Activated naive CD8-positive, alpha-beta T cell treated with anti-CD3 and anti-CD28 coated beads, Interleukin-2, amount 50 U/mL, for 16 hours (primary cell): Measurements from ENCODE around the gene SV2C.
"Not testable (repeated sequence)": the region's sequence is repeated elsewhere in the genome, so short reads cannot be mapped to it uniquely, and the experiment has no call there.

ENCODE experiments used
- DNase-seq: peaks from one replicate; pipeline ENCODE4 v3.0.0-alpha.2; 2020; ENCODE audit warnings: low read depth, low spot score

Gene SV2C

DNA sequence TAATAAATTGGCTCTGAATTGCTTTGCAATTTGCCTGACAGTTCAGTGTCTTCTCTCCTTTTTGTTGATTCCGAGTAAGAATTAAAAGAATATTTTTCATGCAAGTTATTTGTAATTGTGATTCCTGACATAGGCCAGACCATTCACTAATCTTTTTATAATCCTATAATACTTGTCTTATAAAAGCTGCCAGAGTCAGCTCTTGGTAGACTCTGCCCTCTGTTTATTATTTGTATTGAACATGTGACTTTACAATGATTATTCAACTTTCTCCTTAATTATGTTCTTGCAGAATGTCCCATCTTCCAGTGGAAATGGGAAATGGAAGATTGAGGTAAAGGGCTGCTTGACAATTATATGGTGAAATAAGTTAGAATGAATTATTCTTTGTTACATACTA is 121.0 kb downstream of the SV2C start:
- DNase-seq = no peak

DNA sequence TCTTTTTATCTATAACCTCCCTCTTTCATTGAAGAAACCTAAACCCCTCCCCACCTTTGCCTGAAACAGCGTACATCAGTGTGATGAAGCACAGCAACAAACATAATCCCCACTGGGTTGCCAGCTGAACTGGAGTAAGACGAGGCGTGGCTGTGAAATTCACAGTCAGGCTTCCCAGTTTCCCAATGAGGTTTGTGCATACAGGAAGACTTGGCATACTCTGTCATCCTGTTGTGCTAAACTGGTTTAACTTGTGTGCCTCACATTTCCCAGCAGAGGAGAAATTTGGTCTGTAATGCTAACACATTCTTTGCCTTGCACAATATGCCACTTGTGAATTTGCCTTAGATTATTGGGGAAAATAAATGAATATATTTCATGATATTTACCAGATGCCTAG is 121.5 kb downstream of the SV2C start:
- no peak for DNase-seq

DNA sequence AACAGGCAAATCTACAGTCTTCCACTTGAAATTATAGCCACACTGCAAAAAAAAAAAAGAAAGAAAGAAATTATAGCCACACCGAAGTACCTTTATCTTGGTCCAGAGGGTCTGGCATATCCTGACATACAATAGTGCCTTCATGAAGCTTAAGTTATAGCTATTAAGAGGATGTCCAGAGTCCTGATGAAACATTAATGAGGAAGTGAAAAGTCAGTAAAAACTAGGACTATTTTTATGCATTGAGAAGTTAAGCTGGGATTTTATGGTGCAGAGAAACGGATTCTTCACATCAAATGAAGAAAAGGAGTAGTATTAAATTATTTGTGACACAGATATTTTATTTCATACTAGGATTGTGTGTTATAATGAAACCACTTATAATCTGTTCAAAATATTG is 123.9 kb downstream of the SV2C start:
- no peak for DNase-seq

DNA sequence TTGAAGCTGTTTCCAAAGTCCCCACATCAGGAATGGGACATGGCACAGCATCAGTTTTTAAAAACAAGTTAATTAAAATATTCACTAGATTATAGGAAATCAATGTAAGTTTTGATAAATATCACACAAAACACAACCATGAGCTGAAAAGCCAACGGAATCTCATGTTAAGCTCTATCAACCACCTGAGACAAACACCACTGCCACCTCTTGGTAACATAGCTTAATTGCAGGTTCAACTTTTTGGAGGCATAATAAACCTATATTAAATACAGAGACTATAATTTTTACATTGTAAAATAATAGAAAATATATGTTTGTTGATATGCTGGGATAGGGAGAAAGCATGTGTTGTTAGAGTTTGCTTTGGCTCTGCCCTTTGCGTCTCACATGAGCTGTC is 126.1 kb downstream of the SV2C start:
- no peak for DNase-seq

DNA sequence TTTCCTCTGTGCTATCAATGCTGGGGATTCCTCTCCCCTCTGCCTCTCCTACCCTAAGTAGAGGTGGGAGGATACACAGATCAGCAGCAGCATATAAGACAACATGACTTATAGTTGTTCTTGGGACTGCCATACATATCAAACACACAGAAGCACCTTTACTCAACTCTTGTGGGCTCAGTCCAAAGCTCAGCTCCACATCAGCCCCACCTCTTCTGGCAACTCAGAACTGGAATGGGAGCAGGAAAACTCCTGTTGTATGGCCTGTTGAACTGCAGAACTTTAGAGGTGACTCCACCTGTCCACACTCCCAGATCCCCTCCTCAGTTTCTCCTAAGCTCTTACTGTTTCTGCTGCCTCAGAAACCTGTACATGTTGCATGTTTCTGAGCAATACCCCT is 127.8 kb downstream of the SV2C start:
- DNase-seq = no peak

DNA sequence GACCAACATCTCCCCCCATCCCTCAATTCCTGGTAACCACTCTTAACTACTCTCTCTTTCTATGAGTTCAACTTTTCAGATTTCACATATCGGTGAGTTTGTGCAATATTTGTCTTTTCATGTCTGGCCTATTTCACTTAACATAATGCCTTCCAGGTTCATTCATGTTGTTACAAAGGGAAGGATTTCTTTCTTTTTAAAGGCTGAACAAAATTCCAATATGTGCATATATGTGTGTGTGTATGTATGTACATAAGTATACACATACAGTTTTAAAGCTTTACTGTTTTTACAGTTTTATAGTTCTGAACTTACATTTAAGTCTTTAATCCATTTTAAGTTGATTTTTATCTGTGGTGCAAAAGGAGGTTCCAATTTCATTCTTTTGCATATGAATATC is 130.7 kb downstream of the SV2C start:
- no peak for DNase-seq

DNA sequence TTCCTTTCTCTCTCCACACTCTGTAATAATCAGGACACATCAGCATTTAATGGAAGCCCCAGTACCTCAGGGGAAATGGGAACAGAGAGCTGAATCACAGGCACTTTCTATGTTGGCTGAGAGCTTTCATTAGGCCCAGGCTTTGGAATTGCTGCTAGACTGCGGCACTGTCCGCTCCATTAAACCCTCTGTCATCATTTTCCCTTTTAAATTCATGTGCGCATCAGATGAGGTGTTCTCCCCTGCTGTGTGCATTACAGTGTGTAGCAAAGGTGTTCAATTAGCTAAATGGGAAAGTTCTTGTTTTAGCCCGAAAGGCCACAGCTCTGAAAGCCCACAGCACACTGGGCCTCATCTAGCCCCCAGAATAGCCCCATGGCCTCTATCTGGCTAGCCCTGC is 133.6 kb downstream of the SV2C start:
- no peak for DNase-seq

DNA sequence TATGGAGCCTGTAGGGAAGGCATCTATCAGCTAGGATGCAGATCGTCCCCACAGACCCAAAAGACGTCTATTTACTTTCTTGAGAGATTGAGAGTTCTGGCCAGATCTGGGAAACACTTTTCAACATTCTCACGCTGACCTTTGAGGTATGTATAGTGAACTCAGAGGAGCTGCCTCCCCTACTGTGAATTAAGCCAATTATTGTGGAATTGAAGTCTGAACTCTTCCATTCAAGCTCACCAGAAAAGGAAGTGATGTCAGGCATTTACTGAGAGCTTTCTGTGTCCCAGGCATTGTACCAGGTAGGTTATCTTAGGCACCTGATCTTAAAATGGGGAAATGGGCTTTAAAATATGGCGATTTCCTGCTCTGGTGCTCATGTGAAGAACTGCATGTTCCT is 136.5 kb downstream of the SV2C start:
- DNase-seq = no peak

DNA sequence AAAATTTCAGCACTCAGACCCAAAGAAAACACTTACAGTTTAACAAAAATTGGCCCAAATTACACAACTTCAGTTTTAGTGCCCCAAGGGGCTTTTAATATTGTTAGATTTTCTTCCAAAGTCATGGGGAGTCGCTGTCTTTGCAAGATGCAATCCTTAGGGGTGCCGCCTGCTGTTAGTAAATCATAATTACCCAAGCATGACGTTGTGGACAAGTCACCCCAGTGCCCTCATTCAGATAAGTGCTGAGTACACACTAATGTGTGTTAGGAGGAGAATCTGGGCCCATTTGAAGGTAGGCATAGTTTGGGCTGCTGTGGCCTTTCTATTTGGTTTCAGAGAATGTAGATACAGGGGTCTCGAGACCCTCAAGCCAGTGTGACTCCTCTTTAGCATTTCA is 138.1 kb downstream of the SV2C start:
- no peak for DNase-seq

DNA sequence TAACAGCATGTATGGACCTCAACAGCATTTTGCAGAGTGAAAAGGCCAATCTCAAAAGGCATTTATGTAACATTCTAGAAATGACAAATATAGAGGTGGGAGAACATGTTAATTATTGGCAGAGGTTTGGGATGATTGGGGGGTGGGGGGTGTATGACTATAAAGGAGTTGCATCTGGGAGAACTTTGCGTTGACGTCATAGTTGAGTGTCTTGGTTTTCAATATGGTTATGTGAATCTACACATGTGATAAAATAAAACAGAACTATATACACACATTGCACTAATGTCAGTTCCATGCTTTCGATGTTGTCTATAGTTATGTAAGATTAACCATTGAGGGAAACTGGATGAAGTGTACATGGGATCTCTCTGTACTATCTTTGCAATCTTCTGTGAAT is 139.1 kb downstream of the SV2C start:
- no peak for DNase-seq

DNA sequence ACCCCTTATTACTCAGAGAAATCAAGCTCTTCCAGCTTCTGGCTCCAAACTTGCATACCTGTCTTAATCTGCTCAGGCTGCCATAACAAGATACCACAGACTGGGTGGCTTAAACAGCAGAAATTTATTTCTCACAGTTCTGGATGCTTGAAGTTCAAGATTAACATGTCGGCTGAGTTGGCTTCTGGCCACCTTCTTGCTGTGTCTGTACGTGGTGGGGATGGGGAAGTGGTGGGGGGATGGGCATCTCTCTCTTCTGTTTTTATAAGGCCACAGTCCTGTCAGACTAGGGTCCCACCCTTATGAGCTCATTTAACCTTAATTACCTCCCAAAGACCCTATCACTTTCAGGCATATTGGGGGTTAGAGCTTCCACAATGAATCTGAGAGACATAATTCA is 140.5 kb downstream of the SV2C start:
- no peak for DNase-seq

DNA sequence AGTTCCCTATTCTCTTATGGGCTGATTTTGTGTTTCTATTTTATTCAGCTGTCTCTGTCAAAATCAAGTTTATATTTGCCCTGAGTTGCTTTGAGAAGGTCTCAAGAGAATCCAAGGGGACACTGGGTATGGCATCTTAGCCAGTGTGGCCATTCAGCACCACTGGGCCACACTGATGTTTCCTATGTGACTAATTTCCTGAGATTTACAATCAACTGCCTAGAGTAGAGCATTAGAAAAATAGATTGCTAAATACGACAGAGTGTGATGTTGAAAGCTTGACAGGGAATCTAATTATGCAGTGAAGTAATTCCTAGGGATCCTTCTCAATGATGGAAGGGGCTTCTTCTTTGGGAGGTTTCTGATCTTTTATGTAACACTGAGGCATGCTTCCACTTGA is 141.7 kb downstream of the SV2C start:
- no peak for DNase-seq

DNA sequence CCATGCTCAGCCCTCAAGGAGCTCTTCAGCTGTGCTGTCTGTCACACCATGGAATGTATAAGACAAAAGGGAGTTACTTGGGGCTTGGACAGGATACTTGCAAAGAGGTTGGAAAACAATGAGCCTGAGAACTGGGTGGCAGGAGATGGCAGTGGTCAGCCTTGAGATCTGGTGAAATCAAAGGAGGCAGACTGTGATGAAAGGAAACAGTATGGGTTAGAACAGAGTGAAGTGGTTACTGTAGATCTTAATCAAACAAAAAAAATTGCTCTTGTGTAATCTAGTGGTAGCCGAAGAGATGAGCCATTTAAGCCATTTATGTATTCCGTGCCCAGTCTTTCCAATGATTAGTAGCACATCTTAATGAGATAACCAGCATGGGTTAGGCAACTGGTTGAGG is 142.2 kb downstream of the SV2C start:
- no peak for DNase-seq

DNA sequence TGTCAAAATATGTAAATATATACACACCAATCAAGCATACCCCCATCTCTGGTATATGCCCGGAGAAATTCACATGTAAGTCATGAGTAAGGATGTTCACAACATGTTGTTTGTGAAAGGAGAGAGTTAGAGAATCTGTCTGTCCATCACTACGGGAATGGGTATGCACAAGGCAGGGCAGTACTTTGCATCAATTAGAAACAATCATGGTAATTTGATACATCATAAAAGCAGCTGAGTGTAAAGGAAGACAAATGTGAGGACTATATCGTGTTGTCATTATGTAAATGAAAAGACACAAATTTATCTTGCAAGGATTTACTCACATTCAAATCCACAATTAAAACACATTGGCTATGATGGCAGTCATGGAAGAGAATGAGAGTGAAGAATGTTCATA is 146.7 kb downstream of the SV2C start:
- DNase-seq = no peak

DNA sequence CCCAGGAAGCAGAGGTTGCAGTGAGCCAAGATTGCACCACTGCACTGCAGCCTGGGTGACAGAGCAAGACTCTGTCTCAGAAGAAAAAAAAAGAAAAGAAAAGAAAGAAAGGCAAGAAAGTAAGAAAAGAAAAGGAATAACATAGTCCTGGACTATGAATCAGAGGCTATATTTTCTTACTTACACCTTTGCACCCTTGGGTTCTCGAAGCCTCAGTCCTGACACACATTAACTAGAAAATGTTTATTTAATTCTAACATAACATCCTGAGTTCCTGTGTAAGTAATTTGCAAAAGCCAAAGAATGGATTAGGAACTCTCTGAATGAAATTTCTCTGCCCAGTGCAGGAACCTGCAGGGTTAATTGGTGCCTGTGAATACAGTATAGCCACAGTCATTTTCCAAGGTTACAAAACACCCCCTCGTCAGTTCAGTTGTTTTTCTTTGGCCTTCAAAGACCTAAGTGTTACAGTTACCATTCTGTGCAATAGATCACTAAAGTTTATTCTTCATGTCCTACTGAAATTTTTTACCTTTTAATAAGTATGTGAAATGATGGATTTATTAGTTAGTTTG is 147.6 kb downstream of the SV2C start:
- DNase-seq = no peak

DNA sequence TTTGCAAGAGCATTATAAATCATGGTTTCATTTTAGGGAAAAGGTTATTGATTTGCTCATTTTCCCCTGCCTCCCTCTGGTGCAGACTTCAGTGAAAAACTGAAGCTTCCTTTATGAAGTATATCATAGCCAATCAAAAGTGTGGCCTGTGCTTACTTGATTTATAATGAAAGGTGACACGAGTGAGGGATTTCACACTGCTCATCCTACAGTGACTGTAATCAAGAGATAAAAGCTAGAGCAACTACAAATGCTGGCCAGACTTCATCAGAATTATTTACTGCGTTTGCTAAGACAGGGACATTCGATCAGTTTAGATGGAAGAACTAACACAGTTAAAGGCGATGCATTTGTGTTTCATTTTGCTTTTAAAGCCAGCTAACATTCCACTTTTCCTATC is 151.5 kb downstream of the SV2C start:
- DNase-seq = no peak

DNA sequence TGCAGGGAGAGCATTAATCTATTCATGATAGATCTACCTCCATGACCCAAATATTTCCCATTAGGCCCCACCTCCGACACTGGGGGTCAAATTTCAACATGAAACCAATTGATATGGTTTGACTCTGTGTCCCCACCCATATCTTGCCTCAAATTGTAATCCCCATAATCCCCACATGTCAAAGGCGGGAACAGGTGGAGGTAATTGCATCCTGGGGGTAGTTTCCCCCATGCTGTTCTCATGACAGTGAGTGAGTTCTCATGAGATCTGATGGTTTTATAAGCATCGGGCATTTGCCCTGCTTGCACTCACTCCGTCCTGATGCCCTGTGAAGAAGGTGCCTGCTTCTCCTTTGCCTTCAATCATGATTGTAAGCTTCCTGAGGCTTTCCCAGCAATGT is 153.5 kb downstream of the SV2C start:
- no peak for DNase-seq

DNA sequence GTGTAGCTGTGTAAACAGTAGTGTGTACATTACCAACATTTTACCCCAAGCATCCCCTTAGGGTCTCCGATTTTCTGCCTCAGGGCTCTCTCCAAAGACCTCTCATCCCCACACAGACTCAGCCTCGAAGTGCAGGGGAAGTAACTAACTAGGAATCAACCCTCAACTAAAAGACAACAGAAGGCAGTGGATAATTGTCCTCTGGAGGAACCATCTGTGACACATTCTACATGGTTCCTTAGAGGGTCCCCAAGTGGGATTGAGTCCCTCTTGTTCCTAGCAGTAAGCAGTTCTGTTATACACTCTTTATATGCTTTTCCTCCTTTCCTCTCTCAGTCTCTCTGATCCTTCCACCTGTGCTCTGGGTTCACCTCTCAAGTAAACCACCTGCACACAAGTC is 157.2 kb downstream of the SV2C start:
- no peak for DNase-seq

DNA sequence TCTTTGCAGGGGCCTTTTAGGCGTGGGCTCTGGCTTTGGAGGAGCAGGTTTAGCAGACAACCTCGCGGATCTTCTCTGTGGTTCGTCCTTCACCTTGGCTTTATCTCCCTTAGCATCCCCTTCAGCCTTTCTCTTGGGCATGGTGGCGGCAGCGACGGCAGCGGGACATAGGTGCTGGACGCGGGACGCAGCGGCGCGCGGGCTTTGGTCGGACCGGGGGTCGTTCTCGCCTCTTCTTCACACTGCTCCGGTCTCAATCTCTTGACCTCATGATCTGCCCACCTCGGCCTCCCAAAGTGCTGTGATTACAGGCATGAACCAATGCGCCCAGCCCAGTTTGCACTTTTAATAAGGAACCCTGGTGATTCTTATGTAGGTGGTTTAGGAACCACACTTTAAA is 159.0 kb downstream of the SV2C start:
- not testable (repeated sequence) for DNase-seq

DNA sequence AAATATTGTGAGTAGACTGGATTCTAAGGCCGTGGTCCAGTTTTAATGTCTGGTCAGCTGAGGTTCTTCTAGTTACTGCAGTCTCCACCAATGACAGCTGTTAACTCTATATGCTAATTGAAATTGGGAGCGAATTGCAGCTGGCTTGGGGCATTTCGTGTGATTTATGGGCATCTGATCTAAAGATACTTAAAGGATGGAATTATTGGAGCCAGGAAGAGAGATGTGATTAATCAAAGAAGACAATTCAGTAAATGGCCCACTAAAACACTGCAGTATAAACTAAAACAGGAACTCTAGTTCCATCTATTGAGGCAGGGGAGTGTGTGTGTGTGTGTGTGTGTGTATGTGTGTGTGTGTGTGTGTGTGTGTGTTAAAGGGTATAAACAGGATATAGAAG is 162.4 kb downstream of the SV2C start:
- no peak for DNase-seq

DNA sequence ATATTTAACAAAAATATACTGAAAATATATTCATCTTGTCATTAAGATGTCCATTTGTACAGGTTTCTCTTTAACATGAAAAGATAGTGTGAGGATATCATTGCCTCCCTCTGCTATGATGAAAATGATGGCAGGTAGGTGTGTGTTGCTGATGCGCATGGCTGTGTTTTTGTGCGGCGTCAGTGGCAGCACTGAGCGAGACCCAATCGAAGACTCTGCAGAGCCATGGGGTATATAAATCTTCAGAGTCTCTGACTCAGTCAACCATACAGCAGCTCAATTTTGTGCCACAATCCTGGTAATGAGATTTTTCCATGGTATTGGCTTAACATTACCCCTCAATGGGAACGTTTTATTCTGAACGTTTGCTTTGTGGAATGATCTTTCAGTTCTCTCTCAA is 166.4 kb downstream of the SV2C start:
- no peak for DNase-seq

DNA sequence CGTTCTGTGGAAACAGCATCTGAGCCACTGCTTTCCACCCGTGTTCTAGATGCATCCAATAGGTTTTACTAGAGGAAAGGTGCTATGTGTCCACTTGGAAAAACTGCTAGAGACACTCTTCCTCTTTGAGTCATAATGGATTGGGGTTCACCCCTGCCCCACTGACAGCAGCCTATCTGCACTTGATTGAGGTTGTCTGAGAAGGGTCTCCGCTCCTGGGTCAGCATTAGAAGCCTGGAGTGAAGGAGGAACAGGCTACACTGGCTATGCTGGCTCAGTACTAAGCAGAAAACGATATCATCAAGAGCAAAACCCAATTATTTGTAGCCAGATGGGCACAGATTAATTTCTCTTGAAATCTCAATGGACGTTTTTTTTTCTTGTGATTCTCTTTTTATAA is 167.3 kb downstream of the SV2C start:
- DNase-seq = no peak

DNA sequence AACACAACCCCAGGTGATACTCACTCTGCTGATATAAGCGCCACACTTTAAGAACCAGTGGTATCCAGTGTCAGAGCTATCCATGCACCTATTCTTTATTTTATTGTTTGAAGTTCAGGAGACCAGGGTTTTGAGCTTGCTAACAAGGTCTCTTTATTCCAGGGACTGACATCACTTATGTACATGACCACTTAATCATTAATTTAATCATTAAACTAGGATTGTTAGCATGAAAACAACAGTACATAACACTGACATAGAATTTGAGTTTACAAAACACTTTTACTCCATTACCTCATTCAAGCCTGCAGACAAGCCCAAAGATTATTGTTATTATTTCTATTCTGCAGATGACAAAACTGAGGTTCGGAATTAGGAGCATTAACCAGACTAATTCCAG is 168.5 kb downstream of the SV2C start:
- DNase-seq = no peak

DNA sequence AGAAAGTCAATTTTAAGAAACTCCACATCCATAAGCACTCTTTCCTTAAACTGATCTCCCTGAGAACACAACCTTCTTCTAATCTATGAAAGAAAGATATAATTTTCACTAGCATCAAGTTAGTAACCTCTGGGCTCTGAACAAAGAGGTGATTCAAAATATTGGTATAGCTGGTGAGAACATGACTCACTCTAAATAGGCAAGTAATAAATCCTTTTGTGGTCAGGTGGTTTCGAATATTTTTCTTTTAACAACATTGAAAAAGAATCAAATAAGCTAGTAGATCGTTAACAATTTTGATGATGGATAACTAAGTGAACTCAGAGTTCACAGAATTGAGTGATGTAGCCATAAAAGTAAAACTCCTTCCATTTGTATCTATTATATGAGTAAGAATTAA is 169.3 kb downstream of the SV2C start:
- no peak for DNase-seq
